HPDE6-E6E7 (cell line): ENCODE measurements around the gene CACNA1B.
"Not testable (repeated sequence)": the region's sequence is repeated elsewhere in the genome, so short reads cannot be mapped to it uniquely, and the experiment has no call there.

Experiments used
- DNase-seq: peaks from one replicate; pipeline ENCODE4 v3.0.0; 2011; ENCODE audit warnings: missing footprints; ENCODE audit errors: extremely low spot score

CACNA1B gene

DNA sequence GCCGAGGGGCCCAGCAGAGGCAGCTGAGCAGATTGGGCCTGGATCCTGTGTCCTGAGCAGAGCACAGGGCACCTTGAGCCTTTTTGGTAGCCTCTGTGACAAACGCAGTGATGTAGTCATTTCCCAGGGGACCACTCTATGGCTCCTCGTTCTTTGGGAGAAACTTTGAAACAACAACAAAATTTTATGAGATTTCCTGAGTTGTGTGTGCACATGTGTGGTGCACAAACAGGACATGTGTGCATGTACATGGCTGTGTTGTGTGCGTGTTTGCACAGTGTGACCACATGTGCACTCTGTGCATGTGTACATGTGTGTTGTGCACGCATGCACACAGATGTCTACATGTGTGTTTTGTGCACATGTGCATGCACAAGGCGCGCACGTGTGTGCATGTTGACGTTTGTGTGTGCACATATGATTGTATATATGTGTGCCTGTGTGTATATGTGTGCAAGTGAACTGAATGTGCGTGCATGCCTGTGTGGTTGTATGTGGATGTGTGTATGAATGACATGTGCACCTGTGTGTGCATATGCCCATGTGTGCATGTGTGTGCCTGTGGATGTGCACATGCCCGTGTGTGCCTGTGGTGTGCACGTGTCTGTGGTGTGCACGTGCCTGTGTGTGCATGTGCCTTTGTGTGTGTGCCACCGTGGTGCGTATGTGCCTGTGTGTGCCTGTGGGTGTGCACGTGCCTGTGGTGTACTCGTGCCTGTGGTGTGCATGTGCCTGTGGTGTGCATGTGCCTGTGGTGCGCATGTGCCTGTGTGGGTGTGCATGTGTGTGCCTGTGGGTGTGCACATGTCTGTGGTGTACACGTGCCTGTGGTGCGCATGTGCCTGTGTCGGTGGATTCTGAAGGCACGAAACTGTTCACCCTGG, 221.6 kb downstream of the CACNA1B start:
- DNase-seq, result no peak

DNA sequence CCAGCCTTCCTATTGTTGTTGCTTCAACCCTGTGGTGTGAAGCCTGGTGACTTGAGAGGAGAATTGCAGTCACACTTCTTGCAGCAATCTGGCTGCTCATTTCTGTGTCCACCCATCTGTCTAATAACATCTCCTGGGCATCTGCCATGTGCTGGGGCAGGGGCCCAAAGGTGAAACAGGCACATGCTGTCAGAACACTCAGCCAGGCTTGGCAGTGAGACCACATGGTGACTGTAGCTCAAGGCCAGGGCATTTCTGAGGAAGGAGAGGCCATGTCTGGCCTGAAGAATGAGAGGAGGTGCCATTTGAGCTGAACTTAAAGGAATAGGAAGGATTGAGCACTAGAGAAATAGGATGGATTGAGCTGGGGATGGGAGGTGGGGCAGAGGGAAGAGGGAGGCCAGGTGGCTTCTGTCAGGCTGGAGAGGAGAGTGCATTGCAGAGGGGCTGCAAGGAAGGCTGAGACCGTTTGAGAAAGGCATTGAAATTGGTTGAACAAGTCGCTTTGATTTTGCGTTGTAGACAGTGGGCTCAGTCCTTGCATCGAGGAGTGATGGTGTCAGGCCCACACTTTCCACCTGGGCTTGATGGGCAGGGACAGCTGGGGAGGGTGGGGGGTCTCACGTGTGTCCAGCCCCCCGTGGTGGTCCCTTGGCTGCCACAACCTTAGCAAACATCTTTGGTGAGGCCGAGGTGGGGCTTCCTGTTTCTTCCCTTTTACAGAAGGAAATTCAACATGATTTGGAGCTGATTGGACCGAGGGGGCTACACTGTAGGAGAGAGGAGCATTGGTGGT, 222.4 kb downstream of the CACNA1B start:
- DNase-seq, result no peak

DNA sequence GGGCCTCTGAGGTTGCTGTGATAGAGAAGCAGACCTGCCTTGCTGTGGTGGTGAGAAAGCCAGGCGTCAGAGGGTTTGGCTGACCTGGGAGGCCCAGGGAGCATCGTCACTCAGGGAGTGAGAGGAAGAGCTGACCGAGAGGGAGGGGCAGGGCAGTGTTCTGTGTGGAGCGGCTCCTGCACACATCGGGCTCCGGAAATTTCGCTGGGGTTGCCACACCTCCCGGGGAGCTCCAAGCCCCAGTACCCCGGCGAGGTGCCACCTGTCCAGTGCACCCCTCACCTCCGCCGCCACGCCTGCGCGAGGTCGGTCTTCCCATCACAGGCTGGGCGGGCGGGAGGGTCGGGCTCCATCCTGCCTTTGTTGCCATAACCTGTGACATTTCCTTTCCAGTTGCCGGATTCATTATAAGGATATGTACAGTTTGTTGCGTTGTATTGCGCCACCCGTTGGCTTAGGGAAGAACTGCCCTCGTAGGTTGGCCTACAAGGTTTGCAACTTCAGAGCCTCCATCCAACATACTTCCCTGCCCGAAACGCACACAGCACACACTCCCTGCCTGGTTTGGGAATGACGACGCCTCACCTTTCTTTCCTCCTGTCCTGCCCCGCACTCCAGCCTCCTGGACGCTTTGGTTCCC, 223.2 kb downstream of the CACNA1B start:
- no peak for DNase-seq

DNA sequence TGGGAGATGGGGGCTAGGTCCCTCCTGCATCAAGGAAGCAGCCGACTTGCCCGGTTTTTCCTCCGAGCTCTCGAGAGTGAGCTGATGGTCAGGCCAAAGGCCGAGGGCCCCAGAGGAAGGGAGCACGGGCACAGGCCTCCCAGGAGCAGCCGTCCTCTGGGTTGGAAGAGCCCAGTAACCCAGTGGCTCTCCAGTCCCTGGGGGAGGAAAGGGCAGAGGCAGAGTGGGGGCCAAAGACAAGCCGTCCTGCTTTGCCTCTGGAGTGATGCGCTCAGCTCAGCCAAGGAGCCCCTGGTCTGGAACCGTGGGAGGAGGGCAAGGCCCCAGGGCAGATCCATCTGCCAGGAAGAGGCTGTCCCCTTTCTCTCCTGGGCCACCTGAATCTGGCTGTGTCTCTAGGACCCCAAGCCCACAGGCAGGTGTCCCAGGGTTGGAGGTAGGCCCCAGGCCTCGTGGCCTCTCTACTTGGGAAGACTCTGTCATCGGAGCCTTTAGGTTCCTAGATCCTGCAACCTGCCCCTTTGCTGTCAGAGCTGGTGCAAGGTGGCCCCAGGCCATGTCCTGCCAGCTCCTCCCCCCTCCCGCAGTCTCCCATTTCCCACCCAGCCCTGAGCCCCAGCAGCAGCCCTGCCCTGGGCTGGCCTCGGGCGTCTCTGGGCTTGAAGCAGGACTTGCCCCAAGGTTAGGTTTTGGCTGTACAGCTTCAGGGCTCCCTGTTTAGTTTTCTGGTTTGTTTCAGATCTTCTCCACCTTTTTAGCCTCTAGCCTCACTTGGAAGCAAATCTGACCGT, 224.1 kb downstream of the CACNA1B start:
- DNase-seq, result no peak

DNA sequence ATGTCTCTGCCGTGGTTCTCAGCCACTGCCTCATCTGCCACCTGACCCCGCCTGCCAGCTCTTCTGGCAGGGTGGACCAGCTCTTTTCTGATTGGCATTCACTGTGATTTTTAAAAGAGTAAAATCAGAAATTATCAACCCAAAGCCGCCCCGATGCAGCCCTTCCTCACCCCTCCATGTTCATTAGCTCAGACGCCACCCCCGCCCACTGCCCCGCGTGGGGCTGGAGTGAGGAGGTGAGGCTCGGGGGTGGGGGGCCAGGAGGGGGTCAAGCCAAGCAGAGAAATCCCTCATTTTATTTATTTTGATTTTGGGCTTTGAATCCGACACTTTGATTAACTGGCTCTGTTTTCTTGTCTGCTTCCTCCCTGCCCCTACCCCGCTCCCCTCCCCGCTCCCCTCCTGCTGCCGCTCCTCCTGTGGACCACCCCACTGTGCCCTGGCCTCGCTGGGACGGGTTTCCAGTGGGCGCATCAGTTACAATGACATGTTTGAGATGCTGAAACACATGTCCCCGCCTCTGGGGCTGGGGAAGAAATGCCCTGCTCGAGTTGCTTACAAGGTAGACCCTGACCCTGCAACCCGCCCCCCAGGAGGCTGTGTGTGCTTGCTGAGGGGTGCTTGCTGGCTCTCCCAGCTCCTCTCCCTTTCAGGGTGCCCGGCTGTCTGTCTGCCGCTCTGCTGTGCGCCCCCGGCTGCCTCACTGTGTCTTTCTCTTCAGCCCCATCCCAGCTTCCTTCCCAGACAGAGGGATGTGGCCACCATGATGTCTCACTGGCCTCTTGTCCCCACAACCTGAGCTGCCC, 224.9 kb downstream of the CACNA1B start:
- no peak for DNase-seq

DNA sequence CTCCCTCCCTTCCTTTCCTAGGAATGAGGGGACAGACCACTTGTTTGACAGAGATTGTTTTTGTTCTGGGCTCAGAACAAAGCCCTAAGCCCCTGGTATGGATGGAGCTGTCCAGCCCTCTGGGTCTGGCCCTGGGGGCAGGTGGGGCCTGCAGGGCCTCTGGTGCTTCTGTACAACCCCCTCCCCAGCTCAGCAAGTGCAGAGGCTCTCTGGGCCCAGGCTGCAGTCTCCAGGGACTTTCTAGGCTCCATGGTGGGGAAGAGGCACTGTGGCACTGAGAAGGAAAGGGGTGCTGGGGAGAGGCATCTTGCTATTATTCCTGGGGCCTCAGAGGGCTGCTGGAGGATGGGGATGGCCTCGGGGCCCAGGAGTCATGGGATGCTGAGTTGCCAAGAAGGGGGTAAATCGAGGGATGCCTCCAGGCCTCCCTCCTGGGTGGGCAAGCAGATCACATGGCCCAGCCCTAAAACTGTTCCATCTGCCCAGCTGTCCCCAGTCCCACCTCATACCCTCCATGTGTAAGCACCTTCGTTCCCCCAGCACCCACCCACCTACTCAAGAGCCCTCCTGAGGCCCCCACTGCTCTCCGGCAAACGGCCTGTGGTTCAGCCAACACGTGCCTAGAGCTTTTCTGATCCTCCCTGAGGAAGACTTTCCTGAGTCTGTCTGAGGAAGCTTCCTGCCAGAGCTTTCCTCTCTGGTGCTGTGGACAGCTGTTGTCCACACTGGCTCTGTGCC, 225.7 kb downstream of the CACNA1B start:
- DNase-seq, result no peak

DNA sequence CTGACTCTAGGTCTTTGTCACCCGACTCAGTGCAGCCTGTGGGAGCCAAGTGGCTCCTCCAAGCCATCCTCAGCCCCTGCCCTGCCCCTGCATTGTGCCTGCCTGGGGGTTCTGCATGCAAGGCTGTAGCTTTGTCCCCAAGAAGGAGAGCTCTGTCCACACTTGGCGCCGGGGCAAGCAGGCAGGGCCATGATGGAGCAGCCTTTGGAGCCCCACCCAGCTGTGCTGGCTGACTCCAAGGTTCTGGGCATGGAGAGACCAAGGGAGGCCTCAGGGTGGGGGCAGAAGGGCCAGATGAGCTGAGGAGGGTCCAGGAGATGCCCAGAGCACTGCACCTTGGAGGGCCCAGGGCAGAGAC, 226.2 kb downstream of the CACNA1B start:
- no peak for DNase-seq

DNA sequence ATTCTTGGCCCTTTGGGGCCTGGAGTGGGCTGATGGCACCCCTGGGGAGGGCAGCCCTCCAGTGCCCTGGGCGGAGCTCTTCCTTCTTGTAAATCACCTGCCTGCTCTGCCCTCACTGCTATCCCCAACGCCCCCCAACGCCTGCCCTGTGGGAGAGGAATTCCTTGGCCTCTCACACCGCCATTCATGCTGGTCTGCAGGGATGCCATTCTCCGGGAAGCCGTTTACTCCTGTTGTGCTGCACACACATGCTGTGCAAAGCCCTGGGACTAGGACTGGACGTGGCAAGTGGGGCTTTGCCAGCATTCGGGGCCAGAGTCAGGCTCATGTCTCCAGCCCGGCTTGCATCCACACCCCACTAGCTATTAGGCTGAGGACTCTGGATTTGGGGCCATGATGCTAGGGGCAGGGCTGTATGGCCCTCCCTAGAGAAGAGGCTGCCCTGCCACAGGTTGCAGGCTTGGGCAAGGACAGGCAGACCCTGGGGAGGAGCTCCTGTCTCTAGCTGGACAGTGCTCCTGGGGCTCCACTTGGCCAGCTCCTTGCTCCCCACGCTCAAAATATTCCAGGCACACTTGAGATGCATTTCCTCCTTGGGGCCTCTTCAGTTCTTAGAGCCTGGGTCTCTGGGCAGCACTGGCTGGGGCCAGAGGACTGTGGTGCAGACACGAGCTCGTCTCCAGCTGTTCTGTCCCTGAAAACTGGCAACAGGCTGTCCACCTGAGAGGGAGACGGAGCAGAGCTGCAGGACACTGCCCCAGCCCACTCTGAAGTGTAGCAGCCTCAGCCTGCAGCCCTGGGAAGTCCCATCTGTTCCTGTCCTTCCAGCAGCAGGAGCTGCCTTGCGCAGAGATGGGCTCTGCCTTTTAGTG, 226.9 kb downstream of the CACNA1B start:
- DNase-seq, result no peak

DNA sequence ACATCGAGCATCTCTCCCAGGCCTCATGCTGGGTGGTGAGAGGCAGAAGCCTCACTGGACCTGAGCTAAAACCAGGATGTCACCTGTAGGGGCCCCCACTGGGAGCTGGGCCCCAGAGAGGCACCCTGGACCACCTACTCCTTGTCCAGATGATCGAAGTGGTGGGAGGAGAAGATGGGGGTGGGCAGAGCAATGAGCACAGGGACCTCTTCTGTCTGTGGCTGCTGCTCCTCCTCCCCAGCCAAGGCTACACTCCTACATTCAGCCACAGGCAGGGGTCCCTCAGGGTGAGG, 227.5 kb downstream of the CACNA1B start:
- no peak for DNase-seq

DNA sequence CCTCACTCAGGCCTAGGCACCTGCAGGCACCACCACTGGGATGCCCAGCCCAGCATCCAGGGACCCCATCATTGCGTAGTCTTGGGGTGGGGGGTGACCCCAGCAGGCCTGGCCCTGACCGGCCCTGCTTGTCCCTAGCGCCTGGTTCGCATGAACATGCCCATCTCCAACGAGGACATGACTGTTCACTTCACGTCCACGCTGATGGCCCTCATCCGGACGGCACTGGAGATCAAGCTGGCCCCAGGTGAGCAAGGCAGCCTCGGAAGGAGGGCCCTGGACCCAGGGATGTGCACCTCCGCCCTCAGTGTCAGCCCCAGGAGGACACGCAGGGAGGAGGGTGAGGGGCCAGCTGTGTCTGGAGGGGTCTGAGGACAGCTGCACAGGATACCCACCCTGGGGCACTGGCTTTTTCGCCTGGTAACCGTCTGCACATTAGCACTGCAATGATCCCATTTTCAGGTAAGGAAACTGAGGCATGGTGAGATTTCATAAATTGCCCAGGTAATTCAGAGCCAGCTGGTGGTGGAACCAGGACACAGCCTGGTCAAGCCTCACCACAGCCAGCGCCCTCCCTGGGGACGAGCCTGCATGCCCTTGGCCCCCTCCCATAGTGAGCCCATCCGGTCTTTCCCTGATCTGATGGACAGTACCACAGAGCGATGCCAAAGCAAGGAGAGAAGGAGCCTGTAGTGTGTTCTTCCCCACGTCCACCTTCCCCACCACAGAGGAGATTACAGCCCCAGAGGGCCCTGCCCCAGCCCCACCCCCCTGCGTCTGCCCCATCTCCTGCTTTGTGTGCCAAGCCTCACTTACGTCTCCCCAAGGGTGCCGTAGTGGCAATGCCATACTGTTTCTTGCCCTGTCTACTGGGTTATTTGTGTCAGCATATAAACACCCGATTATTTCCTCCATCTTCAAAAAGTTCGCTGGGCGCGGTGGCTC, 228.3 kb downstream of the CACNA1B start:
- no peak for DNase-seq

DNA sequence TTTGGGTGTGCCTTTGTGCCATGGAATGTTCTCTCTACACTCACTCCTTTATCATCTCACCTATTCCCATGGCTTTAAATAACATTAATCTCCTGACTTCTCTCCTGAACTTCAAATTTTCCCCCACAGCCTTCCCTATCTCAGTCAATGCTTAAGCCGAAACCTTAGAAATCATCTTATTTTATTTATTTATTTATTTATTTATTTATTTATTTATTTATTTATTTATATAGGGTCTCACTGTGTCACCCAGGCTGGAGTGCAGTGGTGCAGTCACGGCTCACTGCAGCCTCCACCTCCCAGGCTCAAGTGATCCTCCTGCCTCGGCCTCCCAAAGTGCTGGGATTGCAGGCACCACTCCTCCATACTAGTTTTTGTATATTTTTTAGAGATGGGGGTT, 229.5 kb downstream of the CACNA1B start:
- not testable (repeated sequence) for DNase-seq

DNA sequence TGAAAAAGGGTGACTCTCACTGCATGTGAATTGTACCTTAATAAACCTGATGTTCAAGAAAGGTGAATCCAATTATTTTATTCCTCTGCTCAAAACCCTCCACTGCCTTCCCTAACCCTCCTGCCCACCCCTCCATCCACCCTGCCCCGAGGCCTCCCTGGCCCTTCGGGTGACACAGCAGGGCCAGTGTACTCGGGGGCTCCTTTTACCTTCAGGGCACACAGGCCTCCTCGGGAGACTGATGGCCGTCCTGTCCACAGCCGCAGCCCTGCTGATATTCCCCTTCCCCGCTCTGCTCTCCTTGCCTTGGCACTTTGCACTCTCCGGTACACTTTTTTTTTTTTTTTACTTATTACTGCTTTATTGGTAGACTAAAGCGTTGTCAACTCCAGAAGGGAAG, 234.0 kb downstream of the CACNA1B start:
- no peak for DNase-seq

DNA sequence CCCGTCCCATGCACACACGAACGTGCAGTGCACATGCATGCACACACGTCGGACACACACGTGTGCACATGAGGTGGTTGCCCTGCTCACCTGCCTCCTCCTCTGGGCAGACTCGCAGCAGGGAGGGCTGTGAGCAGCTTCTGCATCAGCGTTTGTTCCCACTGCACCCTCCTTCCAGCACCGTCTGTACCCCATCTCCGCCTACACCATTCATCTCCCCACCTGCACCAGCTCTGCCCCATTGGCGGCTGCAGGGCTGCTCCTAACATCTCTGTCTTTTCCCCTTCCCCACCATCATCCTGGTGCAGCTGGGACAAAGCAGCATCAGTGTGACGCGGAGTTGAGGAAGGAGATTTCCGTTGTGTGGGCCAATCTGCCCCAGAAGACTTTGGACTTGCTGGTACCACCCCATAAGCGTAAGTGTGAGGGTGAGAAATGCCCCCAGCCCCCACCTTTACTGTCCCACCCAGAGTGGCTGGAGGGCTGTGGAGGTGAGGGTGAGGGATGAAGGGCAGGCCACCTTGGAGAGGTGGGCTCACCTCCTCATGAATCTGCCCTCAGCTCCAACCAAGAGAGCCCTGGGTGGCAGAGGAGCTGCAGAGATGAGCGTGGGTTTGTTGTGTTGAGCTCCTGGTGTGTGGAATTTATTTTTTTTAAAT, 234.6 kb downstream of the CACNA1B start:
- no peak for DNase-seq

DNA sequence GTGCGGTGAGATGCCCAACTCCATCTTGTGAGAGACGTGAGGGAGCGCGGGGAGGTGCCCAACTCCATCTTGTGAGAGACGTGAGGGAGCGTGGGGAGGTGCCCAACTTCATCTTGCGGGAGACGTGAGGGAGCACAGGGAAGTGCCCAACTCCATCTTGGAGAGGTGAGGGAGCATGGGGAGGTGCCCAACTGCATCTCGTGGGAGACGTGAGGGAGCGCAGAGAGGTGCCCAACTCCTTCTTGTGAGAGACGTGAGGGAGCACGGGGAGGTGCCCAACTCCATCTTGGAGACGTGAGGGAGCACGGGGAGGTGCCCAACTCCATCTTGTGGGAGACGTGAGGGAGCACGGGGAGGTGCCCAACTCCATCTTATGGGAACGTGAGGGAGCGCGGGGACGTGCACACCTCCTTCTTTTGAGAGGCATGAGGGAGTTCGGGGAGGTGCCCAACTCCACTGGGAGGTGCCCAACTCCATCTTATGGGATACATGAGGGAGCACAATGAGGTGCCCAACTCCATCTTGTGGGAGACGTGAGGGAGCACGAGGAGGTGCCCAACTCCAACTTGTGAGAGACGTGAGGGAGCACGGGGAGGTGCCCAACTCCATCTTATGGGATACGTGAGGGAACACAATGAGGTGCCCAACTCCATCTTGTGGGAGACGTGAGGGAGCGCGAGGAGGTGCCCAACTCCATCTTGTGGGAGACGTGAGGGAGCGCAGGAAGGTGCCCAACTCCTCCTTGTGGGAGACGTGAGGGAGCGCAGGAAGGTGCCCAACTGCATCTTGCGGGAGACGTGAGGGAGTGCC, 235.4 kb downstream of the CACNA1B start:
- no peak for DNase-seq

DNA sequence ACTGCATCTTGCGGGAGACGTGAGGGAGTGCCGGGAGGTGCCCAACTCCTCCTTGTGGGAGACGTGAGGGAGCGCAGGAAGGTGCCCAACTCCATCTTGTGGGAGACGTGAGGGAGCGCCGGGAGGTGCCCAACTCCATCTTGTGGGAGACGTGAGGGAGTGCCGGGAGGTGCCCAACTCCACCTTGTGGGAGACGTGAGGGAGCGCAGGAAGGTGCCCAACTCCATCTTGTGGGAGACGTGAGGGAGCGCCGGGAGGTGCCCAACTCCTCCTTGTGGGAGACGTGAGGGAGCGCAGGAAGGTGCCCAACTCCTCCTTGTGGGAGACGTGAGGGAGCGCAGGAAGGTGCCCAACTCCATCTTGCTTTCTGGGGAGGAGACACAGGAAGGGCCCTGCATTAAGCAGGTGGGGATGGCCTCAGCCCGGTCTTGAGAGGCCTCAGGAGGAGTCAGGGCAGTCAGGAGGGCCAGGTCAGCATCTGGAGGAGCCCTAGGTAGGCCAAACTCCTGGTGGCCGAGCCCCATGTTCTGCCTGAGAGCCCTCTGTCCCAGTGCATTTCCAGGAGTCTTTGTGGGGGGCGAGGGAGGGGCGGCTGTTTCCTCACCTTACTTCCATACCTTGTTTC, 236.2 kb downstream of the CACNA1B start:
- not testable (repeated sequence) for DNase-seq

DNA sequence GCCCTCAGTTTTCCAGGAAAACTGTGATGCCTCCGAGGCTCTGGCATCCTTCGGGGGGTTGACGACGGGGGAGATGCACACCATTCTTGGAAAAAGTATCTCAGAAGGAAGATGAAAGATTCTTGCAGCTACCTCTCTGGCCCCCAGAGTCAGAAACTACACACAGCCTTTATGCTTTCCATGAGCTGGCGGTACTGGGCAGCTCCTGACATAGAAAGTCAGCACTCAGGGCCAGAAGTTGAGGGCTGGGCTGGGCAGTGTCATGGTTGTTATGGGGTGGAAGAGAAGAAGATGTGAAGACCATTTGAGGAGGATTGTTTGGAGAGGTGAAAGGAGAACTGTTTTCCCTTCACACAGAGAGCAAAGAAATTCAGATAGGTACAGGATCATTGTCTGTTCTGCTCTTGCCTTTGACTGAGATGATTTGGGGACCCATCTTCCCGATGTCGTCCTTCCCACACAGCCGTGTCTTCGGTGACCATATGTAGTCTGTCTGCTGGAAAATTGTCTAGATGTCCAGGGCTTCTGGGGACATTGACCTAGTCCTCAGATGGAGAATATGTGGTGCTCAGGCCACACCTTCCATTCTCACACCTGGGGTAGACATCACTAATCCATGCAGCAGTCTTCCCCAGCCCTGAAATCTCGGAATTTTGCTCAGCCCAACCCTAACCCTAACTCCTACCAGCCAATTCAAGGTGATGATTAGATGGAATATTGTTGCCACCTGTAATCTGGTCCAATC, 237.1 kb downstream of the CACNA1B start:
- DNase-seq, result no peak
